B cell (primary cell): ENCODE measurements around the gene PLD5. TPM values are rescaled to one million over a fixed set of nuclear protein-coding genes. Genes with fewer than 3 reads are reported as not detected.

Source experiments
- ATAC-seq: fragments of 200-7000 bp; cut with Tn5 transposase; one replicate; pipeline ENCODE4 v1.10.0; 2021; ENCODE audit warnings: low read depth, mild to moderate bottlenecking, moderate number of reproducible peaks, moderate library complexity
- CTCF ChIA-PET: fragments of 350-600 bp; sonication (Branson Sonifier 250); formaldehyde crosslinking; loops from one replicate; lab custom pipeline; 2021; ENCODE audit warnings: antibody characterized with exemption, inconsistent platforms; lab: Charles Lee
- POLR2A ChIA-PET: fragments of 350-600 bp; sonication (Branson Sonifier 250); formaldehyde crosslinking; loops from one replicate; lab custom pipeline; 2021; ENCODE audit warnings: antibody characterized with exemption; lab: Charles Lee
- DNase-seq: peaks from one replicate; pipeline ENCODE4 v3.0.0; 2013
- H2AFZ ChIP-seq: 2 replicates; pipeline ENCODE4 v1.6.1; 2012; ENCODE audit warnings: mild to moderate bottlenecking, low read depth, low read length; ENCODE audit not compliant: insufficient read depth, poor library complexity, severe bottlenecking
- H3K27ac ChIP-seq, 2 donors: 1 replicate in 1 of 2; 2 replicates in 1 of 2; pipeline ENCODE4 v1.5.1; 2012 to 2013; ENCODE audit warnings: low read length in 2 of 2, mild to moderate bottlenecking in 2 of 2, moderate library complexity in 1 of 2
- H3K27me3 ChIP-seq, 4 experiments: fragments of 200-600 bp in 1 of 4; sonication (generic) in 1 of 4; replicated peaks in 1 of 4; 1 replicate in 2 of 4; 2 replicates in 2 of 4; pipeline versions ENCODE4 v1.6.1 to v1.7.0; 2013 to 2016; ENCODE audit warnings: low read length in 3 of 4, mild to moderate bottlenecking in 2 of 4, mixed read lengths in 1 of 4, moderate library complexity in 1 of 4; ENCODE audit not compliant: insufficient read depth in 4 of 4, control insufficient read depth in 3 of 4; ENCODE audit errors: control extremely low read depth in 1 of 4
- H3K36me3 ChIP-seq, 2 experiments: replicated peaks in 1 of 2; 1 replicate in 1 of 2; 2 replicates in 1 of 2; pipeline versions ENCODE4 v1.6.1 to v1.7.1; 2013; ENCODE audit warnings: low read length in 1 of 2; ENCODE audit not compliant: insufficient read depth in 2 of 2, control insufficient read depth in 1 of 2; ENCODE audit errors: control extremely low read depth in 1 of 2, extremely low read depth in 1 of 2
- H3K4me1 ChIP-seq, 2 donors: fragments of 200-600 bp in 1 of 2; sonication (generic) in 1 of 2; 1 replicate in 1 of 2; 2 replicates in 1 of 2; pipeline versions ENCODE4 v1.5.1 to v1.6.1; 2013 to 2017; ENCODE audit warnings: low read length in 2 of 2; ENCODE audit not compliant: control insufficient read depth in 2 of 2, insufficient read depth in 2 of 2
- H3K4me2 ChIP-seq: replicated peaks from 2 replicates; pipeline ENCODE3; 2012; ENCODE audit warnings: mild to moderate bottlenecking, low read depth, low read length; ENCODE audit not compliant: poor library complexity, severe bottlenecking
- H3K4me3 ChIP-seq, 5 experiments: fragments of 200-600 bp in 1 of 5; sonication (generic) in 1 of 5; 1 replicate in 3 of 5; 2 replicates in 2 of 5; pipeline versions ENCODE4 v1.5.1 to v1.7.0; 2011 to 2016; ENCODE audit warnings: low read length in 4 of 5, mild to moderate bottlenecking in 4 of 5, low read depth in 2 of 5, control low read depth in 1 of 5, moderate library complexity in 1 of 5; ENCODE audit not compliant: insufficient read depth in 1 of 5; ENCODE audit errors: control extremely low read depth in 1 of 5, extremely low read depth in 1 of 5
- H3K79me2 ChIP-seq: fragments of 200-600 bp; sonication (generic); one replicate; pipeline ENCODE4 v1.6.0; 2016; ENCODE audit warnings: low read length; ENCODE audit not compliant: control insufficient read depth, insufficient read depth
- H3K9ac ChIP-seq: fragments of 200-600 bp; sonication (generic); 2 replicates; pipeline ENCODE4 v1.6.1; 2017; ENCODE audit warnings: mild to moderate bottlenecking, low read length, moderate library complexity
- H3K9me3 ChIP-seq, 3 donors: one replicate each; pipeline versions ENCODE4 v1.6.1 to v1.7.1; 2013; ENCODE audit warnings: low read length in 2 of 3; ENCODE audit not compliant: control insufficient read depth in 2 of 3, insufficient read depth in 1 of 3; ENCODE audit errors: control extremely low read depth in 1 of 3
- H4K20me1 ChIP-seq: 2 replicates; pipeline ENCODE4 v1.6.0; 2012; ENCODE audit warnings: mild to moderate bottlenecking, low read length; ENCODE audit not compliant: insufficient read depth, control insufficient read depth, poor library complexity, severe bottlenecking
- H3K27ac Mint-ChIP-seq: one replicate; pipeline ENCODE4 v1.8.0; 2021; ENCODE audit warnings: mixed read lengths
- H3K27me3 Mint-ChIP-seq: one replicate; pipeline ENCODE4 v1.8.0; 2021; ENCODE audit warnings: mixed read lengths
- H3K4me1 Mint-ChIP-seq: one replicate; pipeline ENCODE4 v1.8.0; 2021; ENCODE audit warnings: mixed read lengths
- H3K4me3 Mint-ChIP-seq: one replicate; pipeline ENCODE4 v1.8.0; 2021; ENCODE audit warnings: mixed read lengths
- H3K9me3 Mint-ChIP-seq: one replicate; pipeline ENCODE4 v1.8.0; 2022; ENCODE audit warnings: mixed read lengths; ENCODE audit not compliant: insufficient read depth
- EZH2 ChIP-seq: IDR thresholded peaks from 2 replicates; pipeline ENCODE4 v1.6.1; 2012; ENCODE audit warnings: borderline replicate concordance, low read depth, mild to moderate bottlenecking, moderate library complexity, low read length; ENCODE audit not compliant: insufficient read depth, poor library complexity, severe bottlenecking
- WGBS: methylation state at CpG from one replicate; pipeline ENCODE4 v1.1.5; 2013; ENCODE audit warnings: missing lambda C conversion rate; ENCODE audit not compliant: insufficient coverage; 5-methylcytosine and 5-hydroxymethylcytosine counted together
- intact Hi-C: fragments of 100-400 bp; cut with micrococcal nuclease; formaldehyde crosslinking; loops from one replicate; pipeline ENCODE4 v1.10.0; 2022
- polyA plus RNA-seq: library from polyadenylated mRNA; depleted of rRNA; stranded (reverse); fragments of >200 nt; gene quantifications from 2 replicates; pipeline ENCODE4 v1.2.3, GENCODE V29; 2012
- total RNA-seq, 2 donors: library from RNA; stranded (reverse); fragments of 120-200 nt in 1 of 2; gene quantifications; 1 replicate in 1 of 2; 2 replicates in 1 of 2; pipeline versions ENCODE4 v1.2.3 to v1.2.4, GENCODE V29; 2013 to 2022
- TF ChIP-seq, protein P1 (sequence below): fragments of 200-600 bp; IDR thresholded peaks from one replicate; pipeline ENCODE4 v1.8.0; 2022; ENCODE audit warnings: antibody characterized with exemption, mild to moderate bottlenecking

The PLD5 gene
- total and polyA plus RNA-seq, 2 donors (not counting 1 experiment from before 2014, with no cell fraction given), result 0.37 to 1.9 TPM

GRCh38 chr1:242556759-242557158 is 32.3 kb upstream of the PLD5 start:
- no peaks in the 10 kb centered on the region for H3K79me2 ChIP-seq
- CTCF ChIA-PET, result no interaction called here
- H3K9me3 Mint-ChIP-seq, result no peaks in the 10 kb centered on the region
- H3K27ac Mint-ChIP-seq, result no peak overlapping the region
- H3K4me3 ChIP-seq, result no peak overlapping the region
- H3K9ac ChIP-seq, result no peak overlapping the region
- no peaks in the 10 kb centered on the region for H3K36me3 ChIP-seq
- WGBS, result 100% methylated on average over 2 of the region's 5 CpGs
- POLR2A ChIA-PET, result no interaction called here
- H3K4me1 ChIP-seq, result no peaks in the 10 kb centered on the region
- peaks cover 0 to 7% (median 1%) of the 10 kb centered on the region in 4 experiments for H3K27me3 ChIP-seq
- no peaks in the 10 kb centered on the region for H3K4me1 Mint-ChIP-seq
- DNase-seq (no peak), ATAC-seq (no peak)
- H3K27me3 Mint-ChIP-seq, result peaks cover 19% of the 10 kb centered on the region
- intact Hi-C loops, result no loop called here
- no peak overlapping the region for H2AFZ ChIP-seq
- no peak overlapping the region for H3K4me3 Mint-ChIP-seq
- H3K27ac ChIP-seq, result no peak overlapping the region
- peaks cover 0 to 5% (median 1%) of the 10 kb centered on the region in 3 donors for H3K9me3 ChIP-seq
- TF ChIP-seq, protein P1, sequence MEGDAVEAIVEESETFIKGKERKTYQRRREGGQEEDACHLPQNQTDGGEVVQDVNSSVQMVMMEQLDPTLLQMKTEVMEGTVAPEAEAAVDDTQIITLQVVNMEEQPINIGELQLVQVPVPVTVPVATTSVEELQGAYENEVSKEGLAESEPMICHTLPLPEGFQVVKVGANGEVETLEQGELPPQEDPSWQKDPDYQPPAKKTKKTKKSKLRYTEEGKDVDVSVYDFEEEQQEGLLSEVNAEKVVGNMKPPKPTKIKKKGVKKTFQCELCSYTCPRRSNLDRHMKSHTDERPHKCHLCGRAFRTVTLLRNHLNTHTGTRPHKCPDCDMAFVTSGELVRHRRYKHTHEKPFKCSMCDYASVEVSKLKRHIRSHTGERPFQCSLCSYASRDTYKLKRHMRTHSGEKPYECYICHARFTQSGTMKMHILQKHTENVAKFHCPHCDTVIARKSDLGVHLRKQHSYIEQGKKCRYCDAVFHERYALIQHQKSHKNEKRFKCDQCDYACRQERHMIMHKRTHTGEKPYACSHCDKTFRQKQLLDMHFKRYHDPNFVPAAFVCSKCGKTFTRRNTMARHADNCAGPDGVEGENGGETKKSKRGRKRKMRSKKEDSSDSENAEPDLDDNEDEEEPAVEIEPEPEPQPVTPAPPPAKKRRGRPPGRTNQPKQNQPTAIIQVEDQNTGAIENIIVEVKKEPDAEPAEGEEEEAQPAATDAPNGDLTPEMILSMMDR, result no peak
- no peak for TF ChIP-seq EZH2
- H4K20me1 ChIP-seq, result no peaks in the 10 kb centered on the region
- no peak overlapping the region for H3K4me2 ChIP-seq

- peaks cover 0 to 7% (median 1%) of the 10 kb centered on the region in 4 experiments for H3K27me3 ChIP-seq
- no peaks in the 10 kb centered on the region for H3K36me3 ChIP-seq
- TF ChIP-seq EZH2, result no peak
- intact Hi-C loops, result no loop called here
- no peak overlapping the region for H2AFZ ChIP-seq
- no peak overlapping the region for H3K4me3 ChIP-seq
- POLR2A ChIA-PET, result no interaction called here
- no peaks in the 10 kb centered on the region for H4K20me1 ChIP-seq
- no peak for ATAC-seq
- no peaks in the 10 kb centered on the region for H3K79me2 ChIP-seq
- H3K9me3 ChIP-seq, result peaks cover 0 to 3% (median 1%) of the 10 kb centered on the region in 3 donors
- no peak overlapping the region for H3K4me2 ChIP-seq
- DNase-seq, result no peak
- Mint-ChIP-seq H3K27ac (no peak overlapping the region), H3K4me1 (no peaks in the 10 kb centered on the region), H3K9me3 (no peaks in the 10 kb centered on the region), H3K4me3 (no peak overlapping the region), H3K27me3 (peaks cover 19% of the 10 kb centered on the region)
- CTCF ChIA-PET, result no interaction called here
- H3K4me1 ChIP-seq, result no peaks in the 10 kb centered on the region
- no peak overlapping the region for H3K27ac ChIP-seq
- H3K9ac ChIP-seq, result no peak overlapping the region
Observed at GRCh38 chr1:242556276-242556675, 31.8 kb upstream of the PLD5 start.
